ENCODE measurements around the gene RWDD2A.

Gene RWDD2A

GRCh38 chr6:83199173-83199862 lies 6.2 kb downstream of the RWDD2A start:
- DNase-seq: no peak

- DNase-seq: no peak
Measured at GRCh38 chr6:83199863-83200225, 6.7 kb downstream of the RWDD2A start.

- no peak for DNase-seq
Measured at GRCh38 chr6:83202031-83202430, 8.9 kb downstream of the RWDD2A start.

- DNase-seq: peak; percentile 31
Measured at GRCh38 chr6:83215131-83216047, 22.2 kb downstream of the RWDD2A start.

- no peak for DNase-seq
Measured at GRCh38 chr6:83216806-83217205, 23.6 kb downstream of the RWDD2A start.

GRCh38 chr6:83218646-83219045 lies 25.5 kb downstream of the RWDD2A start:
- no peak for DNase-seq

- DNase-seq: no peak
Measured at GRCh38 chr6:83220121-83220520, 27.0 kb downstream of the RWDD2A start.

- DNase-seq: no peak
Measured at GRCh38 chr6:83221276-83221675, 28.1 kb downstream of the RWDD2A start.

GRCh38 chr6:83221889-83222479 lies 28.8 kb downstream of the RWDD2A start:
- DNase-seq: peak; percentile 15

GRCh38 chr6:83226517-83226916 lies 33.4 kb downstream of the RWDD2A start:
- no peak for DNase-seq

- no peak for DNase-seq
Measured at GRCh38 chr6:83231146-83231545, 38.0 kb downstream of the RWDD2A start.

- no peak for DNase-seq
Measured at GRCh38 chr6:83247471-83247870, 54.3 kb downstream of the RWDD2A start.
